H9 (cell line): ENCODE measurements around the gene PRKCB. TPM values are rescaled to one million over a fixed set of nuclear protein-coding genes. Genes with fewer than 3 reads are reported as not detected.

Experiments used
- DNase-seq: peaks from one replicate; pipeline ENCODE4 v3.0.0-alpha.2; 2017
- H2AFZ ChIP-seq: one replicate; pipeline ENCODE4 v1.6.1; 2013; ENCODE audit warnings: mild to moderate bottlenecking, low read length, control low read depth, moderate library complexity
- H2AK5ac ChIP-seq: 2 replicates; pipeline ENCODE4 v1.6.1; 2013; ENCODE audit warnings: low read length, control low read depth, mixed read lengths; ENCODE audit not compliant: insufficient read length
- H2BK120ac ChIP-seq: one replicate; pipeline ENCODE4 v1.6.1; 2013; ENCODE audit warnings: low read depth, mild to moderate bottlenecking, low read length, control low read depth, inconsistent platforms; ENCODE audit not compliant: poor library complexity, severe bottlenecking
- H2BK12ac ChIP-seq: 2 replicates; pipeline ENCODE4 v1.6.1; 2013; ENCODE audit warnings: low read length, control low read depth, mixed read lengths, low read depth; ENCODE audit not compliant: insufficient read length
- H2BK15ac ChIP-seq: 2 replicates; pipeline ENCODE4 v1.6.1; 2013; ENCODE audit warnings: low read depth, low read length, control low read depth
- H2BK20ac ChIP-seq: one replicate; pipeline ENCODE4 v1.6.1; 2013; ENCODE audit warnings: low read depth, mild to moderate bottlenecking, low read length, control low read depth, inconsistent platforms; ENCODE audit not compliant: poor library complexity, severe bottlenecking
- H2BK5ac ChIP-seq: 2 replicates; pipeline ENCODE4 v1.6.1; 2013; ENCODE audit warnings: low read length, control low read depth, mixed read lengths; ENCODE audit not compliant: insufficient read length
- H3K14ac ChIP-seq: 2 replicates; pipeline ENCODE4 v1.6.1; 2013; ENCODE audit warnings: low read length, control low read depth; ENCODE audit not compliant: insufficient read depth
- H3K18ac ChIP-seq: 2 replicates; pipeline ENCODE4 v1.6.1; 2013; ENCODE audit warnings: low read depth, mild to moderate bottlenecking, mixed read lengths, low read length, control low read depth; ENCODE audit not compliant: insufficient read length
- H3K23ac ChIP-seq: 2 replicates; pipeline ENCODE4 v1.6.1; 2013; ENCODE audit warnings: low read length, control low read depth, mixed read lengths, low read depth; ENCODE audit not compliant: insufficient read length
- H3K23me2 ChIP-seq: 2 replicates; pipeline ENCODE4 v1.6.1; 2013; ENCODE audit warnings: low read depth, mild to moderate bottlenecking, mixed read lengths, low read length, control low read depth; ENCODE audit not compliant: insufficient read length, poor library complexity, severe bottlenecking
- H3K27ac ChIP-seq: 2 replicates; pipeline ENCODE4 v1.5.1; 2013; ENCODE audit warnings: low read length, control low read depth, mixed read lengths, low read depth; ENCODE audit not compliant: insufficient read length
- H3K27me3 ChIP-seq: 2 replicates; pipeline ENCODE4 v1.6.1; 2013; ENCODE audit warnings: low read length, control low read depth, inconsistent platforms; ENCODE audit not compliant: insufficient read depth
- H3K4ac ChIP-seq: 2 replicates; pipeline ENCODE4 v1.6.1; 2013; ENCODE audit warnings: low read depth, mild to moderate bottlenecking, control low read depth, inconsistent platforms, low read length, moderate library complexity
- H3K4me1 ChIP-seq: 2 replicates; pipeline ENCODE4 v1.6.1; 2013; ENCODE audit warnings: low read length, control low read depth, inconsistent platforms; ENCODE audit not compliant: insufficient read depth
- H3K4me2 ChIP-seq: 2 replicates; pipeline ENCODE4 v1.6.1; 2013; ENCODE audit warnings: low read length, control low read depth, mixed read lengths; ENCODE audit not compliant: insufficient read length, insufficient read depth
- H3K56ac ChIP-seq: 2 replicates; pipeline ENCODE4 v1.6.1; 2013; ENCODE audit warnings: low read depth, mild to moderate bottlenecking, mixed read lengths, low read length, control low read depth; ENCODE audit not compliant: insufficient read length
- H3K79me1 ChIP-seq: 2 replicates; pipeline ENCODE4 v1.6.1; 2013; ENCODE audit warnings: low read depth, mild to moderate bottlenecking, moderate library complexity, low read length, control low read depth, inconsistent platforms; ENCODE audit not compliant: insufficient read depth, poor library complexity, severe bottlenecking
- H3K79me2 ChIP-seq: 2 replicates; pipeline ENCODE4 v1.6.1; 2013; ENCODE audit warnings: low read length, control low read depth, inconsistent platforms; ENCODE audit not compliant: insufficient read depth
- H3K9ac ChIP-seq: 2 replicates; pipeline ENCODE4 v1.6.1; 2013; ENCODE audit warnings: low read length, control low read depth, mixed read lengths; ENCODE audit not compliant: insufficient read length; ENCODE audit errors: extremely low read depth
- H3K9me3 ChIP-seq: one replicate; pipeline ENCODE4 v1.6.1; 2013; ENCODE audit warnings: low read depth, low read length, inconsistent platforms; ENCODE audit not compliant: control insufficient read depth
- H3T11ph ChIP-seq: one replicate; pipeline ENCODE4 v1.6.1; 2013; ENCODE audit warnings: mild to moderate bottlenecking, low read length, control low read depth, inconsistent platforms
- H4K20me1 ChIP-seq: one replicate; pipeline ENCODE4 v1.6.1; 2013; ENCODE audit not compliant: control insufficient read depth, insufficient read length, insufficient read depth
- H4K5ac ChIP-seq: 2 replicates; pipeline ENCODE4 v1.6.1; 2013; ENCODE audit warnings: low read depth, mild to moderate bottlenecking, mixed read lengths, low read length, control low read depth; ENCODE audit not compliant: insufficient read length
- H4K8ac ChIP-seq: replicated peaks from 2 replicates; pipeline ENCODE4 v1.6.1; 2013; ENCODE audit warnings: low read length, control low read depth, mixed read lengths, low read depth; ENCODE audit not compliant: insufficient read length
- H4K91ac ChIP-seq: 2 replicates; pipeline ENCODE4 v1.6.1; 2013; ENCODE audit warnings: low read depth, mild to moderate bottlenecking, moderate library complexity, mixed read lengths, low read length, control low read depth; ENCODE audit not compliant: insufficient read length
- H3K27ac Mint-ChIP-seq, 3 experiments: 2 replicates in 2 of 3; 3 replicates in 1 of 3; pipeline ENCODE4 v1.8.0; 2020 to 2021; ENCODE audit warnings: mixed read lengths in 3 of 3, mild to moderate bottlenecking in 1 of 3, moderate library complexity in 1 of 3
- H3K27me3 Mint-ChIP-seq: 2 replicates; pipeline ENCODE4 v1.8.0; 2021; ENCODE audit warnings: low read depth, mild to moderate bottlenecking, moderate library complexity, mixed read lengths
- H3K36me3 Mint-ChIP-seq, 3 experiments: 2 replicates in 2 of 3; 3 replicates in 1 of 3; pipeline ENCODE4 v1.8.0; 2020 to 2021; ENCODE audit warnings: low read depth in 3 of 3, mixed read lengths in 3 of 3; ENCODE audit not compliant: insufficient read depth in 1 of 3
- H3K4me1 Mint-ChIP-seq, 2 experiments: 2 replicates each; pipeline ENCODE4 v1.8.0; 2020; ENCODE audit warnings: mixed read lengths in 2 of 2
- H3K4me3 Mint-ChIP-seq, 2 experiments: 2 replicates in 1 of 2; 3 replicates in 1 of 2; pipeline ENCODE4 v1.8.0; 2020 to 2021; ENCODE audit warnings: mild to moderate bottlenecking in 2 of 2, mixed read lengths in 2 of 2, moderate library complexity in 1 of 2
- H3K9me3 Mint-ChIP-seq, 2 experiments: 2 replicates in 1 of 2; 3 replicates in 1 of 2; pipeline ENCODE4 v1.8.0; 2020; ENCODE audit warnings: mild to moderate bottlenecking in 2 of 2, mixed read lengths in 2 of 2, moderate library complexity in 1 of 2
- WGBS: extraction: QIAGEN DNeasy Blood & Tissue Kit; methylation state at CpG from one replicate; pipeline ENCODE4 v1.1.7; 2013; ENCODE audit warnings: missing lambda C conversion rate, low lambda C conversion rate, mixed read lengths; ENCODE audit not compliant: insufficient read length; ENCODE audit errors: extremely low coverage; 5-methylcytosine and 5-hydroxymethylcytosine counted together
- total RNA-seq: library from RNA; stranded (reverse); gene quantifications from 2 replicates; pipeline ENCODE4 v1.2.1, GENCODE V29; 2021
- TF ChIP-seq, protein P1 (sequence below): fragments of 200-600 bp; sonication (generic); conservative IDR thresholded peaks from 3 replicates; pipeline ENCODE4 v1.8.0; 2021; ENCODE audit warnings: antibody characterized with exemption, mild to moderate bottlenecking

Gene PRKCB
- total RNA-seq, 1 experiment from 2014 or later = 7.0 TPM

DNA sequence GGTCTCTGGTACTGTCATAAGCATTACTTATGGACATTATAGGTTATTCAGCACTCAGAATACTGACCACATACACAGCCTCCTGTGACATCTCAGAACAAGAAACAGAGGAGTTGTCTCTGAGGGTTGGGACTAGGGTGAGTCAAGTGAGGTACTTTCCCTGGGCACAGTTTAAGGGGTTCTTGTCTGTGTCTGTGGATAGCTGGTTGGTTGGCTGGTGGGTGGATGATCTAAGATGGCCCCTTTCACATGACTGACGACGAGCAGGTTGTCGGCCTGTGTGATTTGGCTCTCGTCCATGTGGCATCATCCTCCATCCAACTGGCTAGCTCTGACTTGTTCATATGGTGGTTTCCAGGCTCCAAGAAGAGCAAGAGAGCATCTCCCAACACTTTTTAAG lies 163.9 kb downstream of the PRKCB start:
- H2BK120ac ChIP-seq = no peak overlapping the region
- no peaks in the 10 kb centered on the region for H3K9me3 ChIP-seq
- no peaks in the 10 kb centered on the region for H3K9me3 Mint-ChIP-seq
- H3K14ac ChIP-seq = no peak overlapping the region
- no peak for DNase-seq
- no peak overlapping the region for H4K91ac ChIP-seq
- H3T11ph ChIP-seq = no peak overlapping the region
- H3K23me2 ChIP-seq = no peaks in the 10 kb centered on the region
- no peaks in the 10 kb centered on the region for H3K4me1 Mint-ChIP-seq
- H2AFZ ChIP-seq = no peak overlapping the region
- H3K4ac ChIP-seq = no peak overlapping the region
- H3K9ac ChIP-seq = no peak overlapping the region
- no peak overlapping the region for H2AK5ac ChIP-seq
- H3K79me2 ChIP-seq = no peaks in the 10 kb centered on the region
- no peaks in the 10 kb centered on the region for H3K36me3 Mint-ChIP-seq
- no peaks in the 10 kb centered on the region for H4K20me1 ChIP-seq
- no peak overlapping the region for H3K23ac ChIP-seq
- H3K18ac ChIP-seq = no peak overlapping the region
- no peak overlapping the region for H3K4me3 Mint-ChIP-seq
- no peak overlapping the region for H2BK12ac ChIP-seq
- H3K4me2 ChIP-seq = no peak overlapping the region
- no peaks in the 10 kb centered on the region for H3K27me3 ChIP-seq
- WGBS = no CpG with 5 or more reads among the region's 4 CpGs
- H4K8ac ChIP-seq = no peak overlapping the region
- no peaks in the 10 kb centered on the region for H3K4me1 ChIP-seq
- peaks cover 7% of the 10 kb centered on the region for H3K27me3 Mint-ChIP-seq
- H3K27ac ChIP-seq = no peak overlapping the region
- H2BK15ac ChIP-seq = no peak overlapping the region
- H3K79me1 ChIP-seq = no peaks in the 10 kb centered on the region
- H4K5ac ChIP-seq = no peak overlapping the region
- TF ChIP-seq, protein P1, sequence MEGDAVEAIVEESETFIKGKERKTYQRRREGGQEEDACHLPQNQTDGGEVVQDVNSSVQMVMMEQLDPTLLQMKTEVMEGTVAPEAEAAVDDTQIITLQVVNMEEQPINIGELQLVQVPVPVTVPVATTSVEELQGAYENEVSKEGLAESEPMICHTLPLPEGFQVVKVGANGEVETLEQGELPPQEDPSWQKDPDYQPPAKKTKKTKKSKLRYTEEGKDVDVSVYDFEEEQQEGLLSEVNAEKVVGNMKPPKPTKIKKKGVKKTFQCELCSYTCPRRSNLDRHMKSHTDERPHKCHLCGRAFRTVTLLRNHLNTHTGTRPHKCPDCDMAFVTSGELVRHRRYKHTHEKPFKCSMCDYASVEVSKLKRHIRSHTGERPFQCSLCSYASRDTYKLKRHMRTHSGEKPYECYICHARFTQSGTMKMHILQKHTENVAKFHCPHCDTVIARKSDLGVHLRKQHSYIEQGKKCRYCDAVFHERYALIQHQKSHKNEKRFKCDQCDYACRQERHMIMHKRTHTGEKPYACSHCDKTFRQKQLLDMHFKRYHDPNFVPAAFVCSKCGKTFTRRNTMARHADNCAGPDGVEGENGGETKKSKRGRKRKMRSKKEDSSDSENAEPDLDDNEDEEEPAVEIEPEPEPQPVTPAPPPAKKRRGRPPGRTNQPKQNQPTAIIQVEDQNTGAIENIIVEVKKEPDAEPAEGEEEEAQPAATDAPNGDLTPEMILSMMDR = no peak
- no peak overlapping the region for H3K27ac Mint-ChIP-seq
- H3K56ac ChIP-seq = no peak overlapping the region
- no peak overlapping the region for H2BK20ac ChIP-seq
- H2BK5ac ChIP-seq = no peak overlapping the region
